ENCODE data around the gene RIN2.
"Not testable (repeated sequence)": the region's sequence is repeated elsewhere in the genome, so short reads cannot be mapped to it uniquely, and the experiment has no call there.

The RIN2 gene

DNA sequence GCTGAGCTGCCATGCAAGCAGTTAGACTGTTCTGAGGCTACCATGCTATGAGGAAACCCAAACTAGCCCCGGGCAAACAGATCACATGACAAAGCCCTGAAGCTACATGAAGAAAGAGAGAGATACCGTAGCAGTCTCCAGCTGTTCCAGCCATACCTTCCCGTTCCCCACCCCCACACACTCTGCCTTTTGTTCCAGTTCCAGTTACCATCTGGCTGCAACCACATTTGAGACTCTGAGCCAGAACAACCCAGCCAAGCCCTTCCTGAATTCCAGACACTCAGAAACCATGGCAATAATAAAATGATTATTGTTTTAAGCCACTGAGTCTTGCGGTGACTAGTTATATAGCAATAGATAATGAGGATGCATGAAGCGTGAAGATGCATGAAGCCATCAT lies 28.3 kb downstream of the RIN2 start:
- no peak for DNase-seq (ENCODE audit: low read depth in 2 of 2, low spot score in 1 of 2)

DNA sequence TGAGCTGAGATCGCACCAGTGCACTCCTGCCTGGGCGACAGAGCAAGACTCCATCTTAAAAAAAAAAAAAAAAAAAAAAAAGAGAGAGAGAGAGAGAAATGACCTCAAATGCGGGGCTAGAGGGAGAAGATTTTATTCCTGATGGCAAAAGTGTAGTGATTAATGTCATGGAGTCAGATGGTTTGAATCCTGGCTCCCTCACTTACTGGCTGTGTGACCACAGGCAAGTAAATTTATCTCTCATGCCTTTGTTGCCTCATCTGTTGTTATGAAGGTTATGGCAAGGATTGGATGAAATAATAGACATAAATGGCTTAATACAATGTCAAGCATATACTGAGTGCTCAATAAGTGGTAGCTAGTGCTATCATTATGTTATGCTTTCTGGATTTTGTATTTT lies 29.3 kb downstream of the RIN2 start:
- no peak for DNase-seq (ENCODE audit: low read depth in 2 of 2, low spot score in 1 of 2)

DNA sequence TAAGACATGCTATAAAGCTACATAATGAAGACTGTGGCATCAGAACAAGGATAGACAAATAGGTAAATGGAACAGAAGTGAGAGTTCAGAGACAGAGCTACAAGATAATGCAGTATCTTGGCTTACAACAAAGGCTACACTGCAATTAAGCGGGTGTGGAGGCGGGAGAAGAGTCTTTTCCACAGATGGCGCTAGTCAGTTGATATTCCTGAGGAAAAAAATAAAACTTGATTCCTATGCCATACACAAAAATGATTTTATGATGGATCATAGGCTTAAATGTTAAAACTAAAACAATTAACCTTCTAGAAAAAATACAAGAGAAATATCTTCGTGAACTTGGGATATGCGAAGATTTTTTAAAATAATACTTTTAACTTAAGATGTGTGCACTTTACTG lies 31.0 kb downstream of the RIN2 start:
- no peak for DNase-seq (ENCODE audit: low read depth in 2 of 2, low spot score in 1 of 2)

DNA sequence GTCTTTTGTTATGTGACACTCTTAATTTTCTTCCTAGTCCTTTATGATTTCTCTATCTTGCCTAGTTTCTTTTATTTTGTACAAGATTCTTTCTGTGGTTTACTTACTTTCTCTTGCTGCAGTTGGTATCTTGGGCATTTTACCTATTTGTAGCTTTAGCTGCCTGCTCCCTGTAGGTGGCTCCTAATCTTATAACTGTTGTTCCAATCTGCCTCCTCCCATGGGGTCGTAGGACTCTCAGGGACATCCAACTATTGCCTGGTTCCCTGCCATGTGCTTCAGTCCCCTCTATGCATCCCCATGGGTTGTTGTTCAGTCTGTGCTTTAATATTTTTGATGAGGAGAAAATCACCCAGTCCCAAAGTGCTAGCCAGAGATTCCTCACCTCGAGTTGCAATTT lies 31.4 kb downstream of the RIN2 start:
- no peak for DNase-seq (ENCODE audit: low read depth in 2 of 2, low spot score in 1 of 2)

DNA sequence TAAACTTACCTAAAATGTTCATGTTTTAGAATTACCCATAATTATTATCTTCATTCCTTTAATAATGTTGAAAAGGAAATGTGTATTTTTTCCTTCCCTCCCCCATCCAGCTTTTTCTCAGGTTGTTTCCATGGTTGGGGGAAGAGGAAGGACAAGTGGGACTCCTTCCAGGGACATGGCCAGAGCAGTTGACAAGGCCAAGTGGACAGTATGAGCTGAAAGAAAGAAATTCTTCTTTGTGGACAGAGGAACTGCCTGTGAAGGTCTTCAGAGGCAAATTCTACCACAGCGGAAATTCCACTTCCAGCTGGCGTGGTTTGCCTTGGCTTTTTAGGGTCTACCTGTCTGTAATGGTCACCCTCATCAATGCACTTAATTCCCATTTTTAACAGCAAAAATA lies 33.8 kb downstream of the RIN2 start:
- no peak for DNase-seq (ENCODE audit: low read depth in 2 of 2, low spot score in 1 of 2)

DNA sequence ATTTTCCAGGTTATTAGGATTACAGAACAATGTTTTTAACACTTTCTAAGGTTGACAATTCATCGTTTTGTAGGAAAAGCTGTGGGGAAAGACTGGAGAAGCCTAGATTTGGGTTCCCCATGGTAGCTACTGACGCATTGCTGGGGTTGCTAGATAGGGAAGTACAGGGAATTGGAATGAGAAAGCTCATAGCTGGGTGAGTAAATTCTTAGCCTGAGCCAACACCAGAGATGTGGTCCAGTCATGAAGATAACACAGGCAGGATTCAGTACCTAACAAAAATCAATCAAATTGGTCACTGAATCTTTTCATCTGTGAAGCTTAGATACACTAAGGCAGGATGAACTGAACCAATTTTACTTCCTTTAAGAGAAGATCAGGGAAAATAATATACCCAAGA lies 35.7 kb downstream of the RIN2 start:
- no peak for DNase-seq (ENCODE audit: low read depth in 2 of 2, low spot score in 1 of 2)

DNA sequence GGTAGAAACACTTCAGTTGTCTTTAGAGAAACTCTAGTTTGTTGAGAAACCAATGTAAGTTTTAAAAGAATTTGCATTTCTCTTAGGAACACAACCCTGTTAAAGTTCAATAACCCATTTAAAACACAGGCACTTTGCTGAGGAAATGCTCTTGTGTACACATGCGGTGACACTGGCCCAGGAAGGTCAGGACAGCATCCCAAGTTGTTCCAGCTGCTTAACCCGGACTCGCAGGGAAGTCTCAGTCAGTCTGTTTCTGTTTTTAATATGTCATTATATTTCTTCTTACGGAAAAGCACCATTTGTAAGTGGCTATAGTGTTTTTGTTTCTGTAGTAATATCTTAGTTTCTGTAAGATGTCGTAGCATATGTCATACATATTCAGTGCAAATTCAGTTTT lies 36.9 kb downstream of the RIN2 start:
- no peak for DNase-seq (ENCODE audit: low read depth in 2 of 2, low spot score in 1 of 2)

DNA sequence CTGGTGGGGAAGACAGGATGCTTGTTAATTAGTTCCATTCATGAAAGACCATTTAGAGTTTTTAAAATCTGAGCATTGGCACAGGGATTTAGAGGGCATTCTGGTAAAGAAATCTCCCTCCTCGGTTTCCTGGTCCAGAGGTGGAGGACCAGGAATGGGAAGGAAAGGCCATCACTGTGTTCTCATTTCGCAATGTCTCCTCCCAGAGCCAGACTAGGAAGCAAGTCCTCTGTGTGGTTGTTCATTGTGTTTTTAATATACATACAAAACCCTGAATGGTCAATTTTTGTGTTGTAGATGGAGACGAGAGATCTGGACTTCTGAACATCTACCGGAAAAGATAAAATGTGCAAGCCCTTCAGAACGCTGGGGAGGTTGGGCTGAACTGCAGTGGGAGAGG lies 41.3 kb downstream of the RIN2 start:
- DNase-seq (ENCODE audit: low read depth in 2 of 2, low spot score in 1 of 2) = no peak

DNA sequence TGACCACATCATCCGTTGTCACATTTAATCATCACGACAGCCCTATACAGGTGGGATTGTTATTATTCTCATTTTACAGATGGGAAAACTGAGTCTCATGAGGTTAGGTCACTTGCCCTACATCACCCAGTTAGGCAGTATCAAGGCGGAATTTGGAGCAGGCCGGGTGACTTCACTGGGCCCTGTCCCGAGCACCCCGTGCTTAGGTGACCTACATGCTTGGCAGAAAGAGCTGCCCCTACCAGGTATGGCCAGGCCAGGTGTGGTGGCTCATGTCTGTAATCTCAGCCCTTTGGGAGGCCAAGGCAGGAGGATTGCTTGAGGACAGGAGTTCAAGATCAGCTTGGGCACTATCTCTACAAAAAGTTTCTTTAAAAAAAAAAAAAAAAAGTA lies 44.0 kb downstream of the RIN2 start:
- no peak for DNase-seq (ENCODE audit: low read depth in 2 of 2, low spot score in 1 of 2)

DNA sequence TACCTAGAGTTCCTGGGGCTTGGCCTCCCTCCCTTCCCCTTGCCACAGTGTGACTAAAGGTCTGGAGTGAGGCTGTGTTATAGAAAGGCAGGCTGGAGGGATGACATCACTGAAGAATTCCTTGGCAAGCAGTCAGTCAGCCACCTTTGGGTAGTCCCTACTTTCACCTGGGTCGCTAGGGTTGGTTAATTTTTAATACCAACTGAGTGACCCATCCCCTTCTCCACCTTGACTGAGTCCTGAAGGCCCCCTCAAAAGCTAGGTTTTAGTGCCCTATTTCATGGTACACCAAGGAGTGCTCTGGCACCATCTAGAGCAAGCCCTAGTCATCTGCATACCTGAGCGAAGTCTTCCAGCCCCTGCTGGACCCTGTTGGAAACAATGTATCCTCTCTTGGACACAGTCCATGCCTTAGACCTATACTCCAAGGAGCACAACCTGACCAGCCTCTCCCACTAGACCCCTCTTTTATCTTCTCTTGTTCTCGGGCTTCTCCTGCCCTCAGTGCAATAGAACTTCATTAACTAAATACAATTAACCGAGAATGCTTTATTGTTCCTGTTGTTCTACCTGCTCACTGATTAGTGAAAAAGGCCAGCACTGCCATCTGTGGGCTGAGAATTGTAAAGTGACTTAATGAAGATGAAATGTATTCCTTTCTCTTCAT lies 44.6 kb downstream of the RIN2 start:
- DNase-seq (ENCODE audit: low read depth in 2 of 2, low spot score in 1 of 2) = no peak

DNA sequence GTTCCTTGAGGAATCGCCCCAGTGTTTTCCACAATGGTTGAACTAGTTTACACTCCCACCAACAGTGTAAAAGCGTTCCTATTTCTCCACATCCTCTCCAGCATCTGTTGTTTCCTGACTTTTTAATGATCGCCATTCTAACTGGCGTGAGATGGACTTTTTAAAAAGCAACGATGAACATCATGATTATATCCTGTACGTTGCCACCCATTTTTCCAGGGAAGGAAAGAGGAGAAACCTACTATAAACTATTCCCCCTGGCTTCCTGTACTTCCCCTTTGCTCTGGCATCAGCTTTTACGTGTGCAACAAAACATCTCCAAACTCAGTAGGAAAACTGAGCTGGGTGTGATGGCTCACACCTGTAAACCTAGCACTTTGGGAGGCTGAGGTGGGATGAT lies 48.2 kb downstream of the RIN2 start:
- not testable (repeated sequence) for DNase-seq (ENCODE audit: low read depth in 2 of 2, low spot score in 1 of 2)

DNA sequence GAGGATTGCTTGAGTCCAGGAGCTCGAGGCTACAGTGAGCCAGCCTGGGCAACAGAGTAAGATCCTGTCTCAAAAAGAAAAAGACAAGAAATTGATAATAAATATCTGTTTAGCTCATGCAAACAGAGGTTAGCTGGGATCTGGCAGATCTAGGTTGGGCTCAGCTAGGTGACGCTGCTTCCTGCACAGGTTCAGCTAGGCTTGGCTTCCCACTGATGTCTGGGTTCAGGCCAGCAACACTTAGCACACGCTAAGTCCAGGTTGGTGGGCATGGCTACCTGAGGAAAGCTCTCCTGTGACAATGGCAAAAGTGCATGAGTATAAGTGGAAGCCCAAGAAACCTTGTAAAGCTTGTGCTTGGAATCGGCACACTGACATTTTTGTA lies 48.7 kb downstream of the RIN2 start:
- DNase-seq (ENCODE audit: low read depth in 2 of 2, low spot score in 1 of 2) = no peak

DNA sequence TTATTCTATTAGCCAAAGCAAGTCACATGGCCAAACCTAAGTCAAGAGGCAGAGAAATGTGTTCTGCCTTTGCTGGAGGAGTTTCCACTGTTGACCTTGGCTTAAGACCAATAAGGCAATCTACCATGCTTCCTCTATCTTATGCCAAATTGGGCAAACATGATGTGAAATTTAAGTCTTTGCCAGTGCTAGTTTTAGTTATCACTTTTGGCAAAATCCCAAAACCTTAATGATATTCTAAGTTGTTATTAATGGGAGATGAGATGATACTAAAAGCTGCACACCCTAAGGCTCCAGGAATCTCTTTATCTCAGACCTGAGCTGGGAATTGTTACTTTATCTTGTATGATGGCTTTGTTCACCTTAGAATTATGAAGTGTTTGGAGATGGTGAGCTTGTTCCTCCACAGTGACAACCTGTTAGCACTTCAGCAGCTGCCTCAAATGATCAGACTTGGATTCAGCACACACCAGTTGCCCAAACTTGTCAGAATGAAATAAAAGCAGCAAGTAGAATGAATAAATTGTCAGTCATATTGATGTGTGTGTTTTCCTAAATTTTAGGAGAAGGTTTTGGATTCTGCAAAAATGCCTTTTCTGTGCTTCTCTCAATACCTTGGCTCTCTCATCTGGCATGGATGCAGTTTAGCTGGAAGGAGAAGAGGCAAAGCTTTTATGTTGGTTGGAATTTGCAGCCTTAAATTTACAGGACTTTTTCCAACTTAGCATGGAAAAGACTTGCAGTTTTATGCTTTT lies 49.3 kb downstream of the RIN2 start:
- no peak for DNase-seq (ENCODE audit: low read depth in 2 of 2, low spot score in 1 of 2)

All from stimulated activated CD8-positive, alpha-beta memory T cell treated with anti-CD3 and anti-CD28 coated beads, Interleukin-4, amount 100 ng/mL, for 1 hour (primary cell).